Upper lobe of left lung (tissue), 6 donors: ENCODE results near the gene ZNF326. TPM values are rescaled to one million over a fixed set of nuclear protein-coding genes. Genes with fewer than 3 reads are reported as not detected.

Experiments
- ATAC-seq, 2 donors: fragments of 200-7000 bp; cut with Tn5 transposase; one replicate each; pipeline ENCODE4 v1.9.1; 2022; ENCODE audit warnings: mild to moderate bottlenecking in 2 of 2, moderate library complexity in 2 of 2; ENCODE audit not compliant: low FRiP score in 2 of 2
- DNase-seq, 2 donors: peaks; one replicate each; pipeline ENCODE4 v3.0.0-alpha.2; 2019 to 2020
- H3K27ac ChIP-seq, 4 donors: fragments of 200-600 bp; sonication (generic); one replicate each; pipeline ENCODE4 v1.5.1; 2016 to 2019
- H3K27me3 ChIP-seq, 4 donors: fragments of 200-600 bp; sonication (generic); one replicate each; pipeline ENCODE4 v1.5.1; 2017 to 2019
- H3K36me3 ChIP-seq, 4 donors: fragments of 200-600 bp; sonication (generic); one replicate each; pipeline ENCODE4 v1.5.1; 2016 to 2019
- H3K4me1 ChIP-seq, 4 donors: fragments of 200-600 bp; sonication (generic); one replicate each; pipeline ENCODE4 v1.5.1; 2018 to 2019
- H3K4me3 ChIP-seq, 4 donors: fragments of 200-600 bp; sonication (generic); one replicate each; pipeline ENCODE4 v1.5.1; 2017 to 2019; ENCODE audit warnings: mild to moderate bottlenecking in 2 of 4, moderate library complexity in 1 of 4
- H3K9me3 ChIP-seq, 4 donors: fragments of 200-600 bp; sonication (generic); one replicate each; pipeline ENCODE4 v1.5.1; 2018 to 2019
- CTCF ChIP-seq, 6 experiments: fragments of 450-650 bp in 4 of 6; fragments of 200-600 bp in 2 of 6; sonication (generic) in 2 of 6; IDR thresholded peaks; one replicate each; pipeline ENCODE4 v1.5.1; 2016 to 2019; ENCODE audit warnings: antibody characterized with exemption in 6 of 6
- EP300 ChIP-seq, 4 donors: sonication (generic); formaldehyde crosslinking; IDR thresholded peaks; one replicate each; pipeline ENCODE4 v1.5.1; 2017; ENCODE audit warnings: antibody characterized with exemption in 4 of 4, control low read depth in 2 of 4
- POLR2A ChIP-seq, 4 donors: fragments of 450-650 bp; IDR thresholded peaks; one replicate each; pipeline ENCODE4 v1.5.1; 2016 to 2017; ENCODE audit warnings: antibody characterized with exemption in 4 of 4, mild to moderate bottlenecking in 2 of 4
- POLR2AphosphoS5 ChIP-seq, 2 donors: sonication (generic); formaldehyde crosslinking; IDR thresholded peaks; one replicate each; pipeline ENCODE4 v1.5.1; 2017; ENCODE audit warnings: antibody characterized with exemption in 2 of 2
- WGBS, 2 donors: methylation state at CpG; one replicate each; pipeline ENCODE4 v1.1.5; 2017 to 2018; 5-methylcytosine and 5-hydroxymethylcytosine counted together
- total RNA-seq, 6 donors: library from RNA; depleted of rRNA in 4 of 6; stranded (reverse); fragments of >200 nt in 4 of 6; gene quantifications; one replicate each; pipeline versions ENCODE4 v1.1.0 to v1.2.1, GENCODE V29; 2016 to 2021
- donor health status: DM: no; HTN: no; CAD: no; lungs with moderate emphysema.
- donor health status: DM: no; HTN: yes; CAD: no; lungs with severe emphysema.

ZNF326 gene
- total RNA-seq, 6 donors from 2014 or later: 9.2 to 32.5 (median 17.4) TPM

- Histone ChIP-seq H3K27ac (no peak overlapping the region), H3K27me3 (no peaks in the 10 kb centered on the region), H3K36me3 (no peaks in the 10 kb centered on the region), H3K4me3 (no peak overlapping the region), H3K4me1 (no peaks in the 10 kb centered on the region), H3K9me3 (no peaks in the 10 kb centered on the region)
- TF ChIP-seq EP300 (IDR thresholded peaks at IDR 0.05) (no peak), POLR2AphosphoS5 (IDR thresholded peaks at IDR 0.05) (no peak), POLR2A (IDR thresholded peaks at IDR 0.05) (no peak), CTCF (IDR thresholded peaks at IDR 0.05) (no peak)
- ATAC-seq: no peak
- DNase-seq: no peak
- WGBS, 2 donors: 61 to 63% methylated on average over 4 of the region's 4 CpGs
These were observed 29.6 kb upstream of the ZNF326 start for GRCh38 chr1:89965193-89965768.

GRCh38 chr1:89966656-89967055, 28.3 kb upstream of the ZNF326 start:
- no peaks in the 10 kb centered on the region for H3K4me1 ChIP-seq
- WGBS, 2 donors: 47 to 50% methylated on average over 5 of the region's 5 CpGs
- no peak for TF ChIP-seq POLR2AphosphoS5 (IDR thresholded peaks at IDR 0.05)
- TF ChIP-seq EP300 (IDR thresholded peaks at IDR 0.05): no peak
- TF ChIP-seq POLR2A (IDR thresholded peaks at IDR 0.05): no peak
- no peak for TF ChIP-seq CTCF (IDR thresholded peaks at IDR 0.05)
- no peak overlapping the region for H3K27ac ChIP-seq
- ATAC-seq: no peak
- no peaks in the 10 kb centered on the region for H3K27me3 ChIP-seq
- H3K4me3 ChIP-seq: no peak overlapping the region
- H3K9me3 ChIP-seq: no peaks in the 10 kb centered on the region
- H3K36me3 ChIP-seq: no peaks in the 10 kb centered on the region
- DNase-seq: no peak

- ATAC-seq (no peak), DNase-seq (no peak)
- Histone ChIP-seq H3K27ac (no peak overlapping the region), H3K27me3 (no peaks in the 10 kb centered on the region), H3K36me3 (no peaks in the 10 kb centered on the region), H3K9me3 (no peaks in the 10 kb centered on the region), H3K4me1 (peaks cover 0 to 3% (median 1%) of the 10 kb centered on the region in 4 donors), H3K4me3 (no peak overlapping the region)
- TF ChIP-seq POLR2AphosphoS5 (IDR thresholded peaks at IDR 0.05) (no peak), EP300 (IDR thresholded peaks at IDR 0.05) (no peak), CTCF (IDR thresholded peaks at IDR 0.05) (no peak), POLR2A (IDR thresholded peaks at IDR 0.05) (no peak)
- WGBS, 2 donors: 65 to 67% methylated on average over 1 of the region's 1 CpG
These were observed 23.3 kb upstream of the ZNF326 start for GRCh38 chr1:89971600-89971999.

GRCh38 chr1:89972024-89972423, 22.9 kb upstream of the ZNF326 start:
- ATAC-seq: no peak
- TF ChIP-seq EP300 (IDR thresholded peaks at IDR 0.05) (no peak), CTCF (IDR thresholded peaks at IDR 0.05) (no peak)
- no peak for DNase-seq
- Histone ChIP-seq H3K27ac (no peak overlapping the region), H3K4me1 (peaks cover 0 to 3% (median 1%) of the 10 kb centered on the region in 4 donors), H3K4me3 (no peak overlapping the region), H3K36me3 (no peaks in the 10 kb centered on the region), H3K9me3 (no peaks in the 10 kb centered on the region), H3K27me3 (no peaks in the 10 kb centered on the region)

- Histone ChIP-seq H3K4me3 (no peak overlapping the region), H3K36me3 (no peaks in the 10 kb centered on the region), H3K27ac (no peak overlapping the region), H3K27me3 (no peaks in the 10 kb centered on the region), H3K4me1 (peaks cover 0 to 3% (median 1%) of the 10 kb centered on the region in 4 donors), H3K9me3 (no peaks in the 10 kb centered on the region)
- ATAC-seq: no peak
- peak in 1 of 2 donors; percentile 58 for DNase-seq
- TF ChIP-seq CTCF (IDR thresholded peaks at IDR 0.05) (no peak), POLR2AphosphoS5 (IDR thresholded peaks at IDR 0.05) (no peak)
- 83% methylated on average over 8 of the region's 8 CpGs for WGBS, 2 donors
These were observed 21.3 kb upstream of the ZNF326 start for GRCh38 chr1:89973471-89974127.
